Stimulated activated CD8-positive, alpha-beta memory T cell treated with anti-CD3 and anti-CD28 coated beads, Interleukin-12 subunit alpha, Interleukin-12 subunit beta, amount 100 ng/mL, for 4 hours (primary cell): ENCODE results near the gene SGTA.

Source experiments
- DNase-seq: peaks from one replicate; pipeline ENCODE4 v3.0.0-alpha.2; 2020; ENCODE audit warnings: low read depth

Gene SGTA

DNA sequence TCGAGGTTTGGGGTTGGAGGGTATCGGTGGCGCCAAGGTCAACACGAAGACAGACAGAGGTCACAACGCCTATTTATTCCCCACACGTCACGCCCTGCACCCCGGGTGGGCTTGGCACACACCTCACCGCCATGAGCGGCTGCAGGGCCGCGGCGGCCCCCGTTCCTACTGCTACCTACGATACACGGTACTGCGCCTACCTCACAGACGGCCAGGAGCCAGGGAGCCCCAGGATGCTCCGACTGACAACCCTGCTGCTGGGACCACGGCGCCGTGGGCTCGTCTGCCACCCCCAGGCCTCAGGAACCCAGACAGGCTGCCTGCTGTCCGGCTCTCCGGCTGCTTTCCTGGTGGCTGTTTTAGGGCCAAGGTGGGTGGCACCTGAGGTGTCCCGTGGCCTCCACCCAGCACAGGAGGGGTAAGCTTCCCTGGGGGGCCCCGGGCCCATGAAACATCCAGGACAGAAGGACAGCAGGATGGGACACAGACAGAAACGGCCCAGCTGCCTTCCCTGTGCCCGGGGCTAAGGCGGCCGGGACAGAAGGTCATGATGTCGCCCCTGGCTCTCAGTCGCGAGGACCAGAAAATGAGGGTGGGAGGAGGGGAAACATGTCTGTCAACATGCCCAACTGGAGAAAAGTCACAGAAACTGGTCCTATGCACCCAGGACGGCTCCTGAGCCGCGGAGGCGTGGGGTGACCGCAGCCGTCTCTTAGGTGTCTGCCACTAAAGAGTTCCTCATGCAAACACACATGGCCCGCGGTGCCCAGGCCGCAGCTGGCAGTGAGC, 28.2 kb downstream of the SGTA start:
- DNase-seq, result no peak

DNA sequence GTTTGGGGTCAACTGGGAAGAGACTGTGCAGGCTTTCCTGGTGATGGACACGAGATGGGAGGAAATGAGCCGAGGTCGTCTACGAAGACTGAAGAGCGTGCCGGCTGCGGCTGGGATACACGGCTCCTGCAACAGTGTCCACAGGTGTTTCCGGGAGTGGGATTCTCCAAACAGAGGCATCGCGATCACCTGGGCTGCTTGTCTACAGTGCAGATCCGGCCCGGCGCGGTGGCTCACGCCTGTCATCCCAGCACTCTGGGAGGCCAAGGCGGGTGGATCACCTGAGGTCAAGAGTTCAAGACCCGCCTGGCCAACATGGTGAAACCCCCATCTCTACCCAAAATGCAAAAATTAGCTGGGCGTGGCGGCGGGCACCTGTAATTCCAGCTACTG, 31.6 kb downstream of the SGTA start:
- no peak for DNase-seq

DNA sequence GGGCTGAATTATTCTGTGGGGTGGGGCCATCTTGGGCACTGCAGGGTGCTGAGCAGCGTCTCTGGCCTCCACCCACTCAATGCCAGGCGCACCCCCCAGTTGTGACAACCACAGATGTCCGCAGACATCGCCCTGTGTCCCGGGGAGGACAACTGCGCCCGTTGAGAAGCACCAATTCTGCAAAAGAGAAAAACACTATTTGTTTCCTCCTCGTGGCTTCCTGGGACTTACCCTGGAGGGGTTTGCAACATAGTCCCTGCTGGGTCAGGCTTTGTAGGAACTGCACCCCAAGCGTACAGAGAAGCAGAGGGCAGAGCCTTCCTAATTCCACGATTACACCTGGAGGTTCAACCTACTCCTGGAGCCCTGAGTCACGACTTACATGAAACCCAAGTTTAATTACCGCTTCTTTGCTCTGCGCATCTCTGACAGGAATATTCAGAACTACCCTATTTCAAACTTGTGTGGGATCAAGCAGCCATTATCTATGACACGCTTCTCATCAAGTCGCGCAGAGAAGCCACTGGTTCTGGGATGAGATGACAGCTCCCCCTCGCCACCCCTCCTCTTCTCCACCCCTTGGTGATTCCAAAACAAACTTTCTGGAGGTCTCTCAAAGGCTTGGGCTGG, 32.1 kb downstream of the SGTA start:
- no peak for DNase-seq

DNA sequence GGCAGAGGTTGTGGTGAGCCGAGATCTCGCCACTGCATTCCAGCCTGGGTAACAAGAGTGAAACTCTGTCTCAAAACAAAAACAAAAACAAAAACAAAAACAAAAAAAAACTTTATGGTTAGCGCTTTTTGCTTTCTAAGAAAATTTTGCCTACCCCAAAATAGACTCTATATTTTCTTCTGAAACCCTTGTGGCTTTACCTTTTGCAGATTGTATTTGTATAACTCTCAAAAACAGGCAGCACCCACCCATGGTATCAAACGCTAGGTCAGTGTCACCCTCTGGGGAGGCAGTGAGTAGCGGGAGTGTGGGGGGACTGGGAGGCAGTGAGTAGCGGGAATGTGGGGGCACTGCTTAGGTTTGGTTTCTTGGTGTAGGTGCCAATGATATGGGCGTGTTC, 35.7 kb downstream of the SGTA start:
- DNase-seq, result no peak

DNA sequence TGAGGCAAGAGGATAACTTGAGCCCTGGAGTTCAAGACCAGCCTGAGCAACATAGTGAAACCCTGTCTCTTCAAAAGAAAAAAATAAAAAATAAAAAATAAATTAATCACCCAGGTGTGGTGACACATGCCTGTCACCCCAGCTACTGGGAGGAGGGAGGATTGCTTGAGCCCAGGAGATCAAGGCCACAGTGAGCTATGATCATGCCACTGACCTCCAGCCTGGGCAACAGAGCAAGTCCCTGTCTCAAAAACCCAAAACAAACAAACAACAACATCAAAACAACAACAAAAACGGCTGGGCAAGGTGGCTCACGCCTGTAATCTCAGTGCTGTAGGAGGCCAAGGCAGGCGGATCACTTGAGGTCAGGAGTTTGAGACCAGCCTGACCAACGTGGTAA, 39.0 kb downstream of the SGTA start:
- DNase-seq, result no peak

DNA sequence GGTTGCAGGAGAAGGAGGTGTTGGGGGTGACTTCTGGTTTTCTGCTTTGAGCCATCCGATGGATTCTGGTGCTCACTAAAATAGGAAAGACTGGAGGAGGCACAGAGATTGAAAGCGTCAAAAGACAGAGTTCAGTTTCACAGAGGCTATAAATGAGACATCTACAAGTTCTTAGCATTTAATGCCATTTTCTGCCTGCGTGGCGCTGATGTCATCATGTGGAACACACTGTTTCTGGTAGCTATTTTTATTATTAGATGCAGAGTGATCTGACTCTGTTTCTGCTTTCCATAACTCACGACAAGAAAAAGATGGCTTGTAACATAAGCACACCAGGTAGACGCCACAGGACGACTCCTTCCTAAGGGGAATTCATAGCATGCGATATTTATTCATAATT, 40.0 kb downstream of the SGTA start:
- DNase-seq, result no peak

DNA sequence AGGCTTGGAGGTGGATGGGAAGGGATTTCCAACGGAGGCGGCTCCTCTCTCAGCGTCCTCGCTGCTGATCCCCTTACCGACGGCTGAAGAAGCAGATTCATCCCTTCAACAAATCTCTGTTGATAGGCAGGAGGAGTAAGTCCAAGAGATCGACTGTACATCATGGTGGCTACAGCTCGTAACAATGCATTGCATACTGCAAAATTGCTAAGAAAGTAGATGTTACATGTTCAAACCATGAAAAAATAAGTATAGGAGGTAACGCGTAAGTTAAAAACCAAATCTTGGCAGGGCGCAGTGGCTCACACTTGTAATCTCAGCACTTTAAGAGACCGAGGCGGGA, 42.8 kb downstream of the SGTA start:
- no peak for DNase-seq

DNA sequence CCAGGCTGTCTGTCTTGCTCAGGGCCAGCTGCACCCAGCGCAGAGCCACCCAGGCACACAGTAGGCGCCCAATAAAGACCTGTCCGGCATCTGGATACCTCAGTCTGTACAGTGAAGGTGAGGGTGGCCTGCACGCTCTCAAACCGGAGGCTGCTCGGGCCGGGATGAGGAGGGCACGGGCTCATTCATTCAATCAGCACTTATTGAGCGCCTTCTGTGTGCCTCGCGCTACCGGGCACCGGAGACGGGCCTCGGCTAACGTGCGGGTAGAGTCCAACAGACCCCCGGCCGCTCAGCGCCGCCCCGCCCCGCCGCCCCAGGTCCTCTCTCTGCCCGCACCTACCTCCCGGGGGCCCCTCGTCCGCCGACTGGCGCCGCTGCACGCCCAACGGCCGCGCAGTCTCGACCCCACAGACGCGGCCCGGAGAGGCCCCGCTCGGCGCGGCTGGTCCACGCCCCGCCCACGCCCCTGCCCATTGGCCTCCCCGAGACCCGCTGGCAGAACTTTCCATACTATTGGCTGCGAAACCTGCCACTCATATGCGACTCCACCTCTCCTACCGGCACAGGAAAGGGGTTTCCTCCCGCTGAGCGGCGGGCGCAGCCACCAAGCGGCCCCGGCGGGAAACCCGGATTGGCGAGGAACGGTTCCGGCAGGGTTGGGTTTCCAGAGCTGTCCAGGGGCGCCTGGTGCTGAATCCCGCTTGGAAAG, 43.3 kb downstream of the SGTA start, which contains the start of gene SLC39A3:
SLC39A3 (minus strand) TSS at position 416 of the 712 bp plus-strand sequence. CDS start 2,760 bp downstream, outside the sequence.
- DNase-seq, result peak; percentile 97

DNA sequence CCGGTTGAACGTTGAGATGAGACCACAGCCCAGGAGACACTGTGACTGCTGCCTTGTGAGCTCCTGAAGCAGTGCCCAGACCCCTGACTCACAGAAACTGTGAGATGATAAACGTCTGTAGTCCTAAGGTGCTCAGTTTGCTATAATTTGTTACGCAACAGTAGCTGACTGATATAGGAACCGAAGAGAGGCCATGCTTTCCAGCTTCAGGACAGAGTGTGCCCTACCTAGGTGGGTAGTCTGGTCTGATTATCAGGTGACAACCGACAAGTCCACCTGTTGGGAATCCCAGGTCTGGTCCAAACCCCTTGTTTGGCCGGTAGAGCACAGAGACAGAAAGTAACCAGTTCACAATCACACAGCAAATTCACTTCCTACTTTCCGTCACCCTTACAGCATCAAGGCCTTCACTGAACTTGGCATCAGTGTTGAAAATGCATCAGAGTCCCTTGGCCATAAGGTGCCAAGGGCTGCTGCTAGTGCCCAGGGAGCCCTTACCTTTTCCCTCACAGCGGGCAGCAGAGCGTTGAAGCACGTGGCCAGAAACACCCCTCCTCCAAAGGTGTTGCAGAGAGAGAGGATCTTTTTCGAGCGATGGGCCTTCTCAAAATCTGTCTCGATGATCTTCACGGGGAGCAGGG, 46.4 kb downstream of the SGTA start:
- no peak for DNase-seq

DNA sequence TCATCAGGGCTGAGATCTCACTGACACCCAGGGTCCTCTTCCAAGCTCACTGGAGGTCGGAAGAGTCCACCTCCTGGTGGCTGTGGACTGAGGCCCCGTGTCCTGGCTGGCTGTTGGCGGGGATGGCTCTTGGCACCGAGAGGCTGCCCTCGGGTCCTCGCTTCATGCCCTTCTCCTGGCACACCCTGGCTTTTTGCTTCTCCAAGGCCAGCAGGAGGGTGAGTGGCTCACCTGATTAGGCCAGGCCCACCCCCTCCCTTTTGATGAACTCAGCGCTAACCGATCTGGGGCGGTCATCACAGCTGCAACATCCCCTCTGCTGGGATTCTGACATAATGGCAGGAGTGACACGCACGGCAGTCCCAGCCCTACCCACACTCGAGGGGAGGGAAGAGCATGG, 47.7 kb downstream of the SGTA start:
- DNase-seq, result no peak

DNA sequence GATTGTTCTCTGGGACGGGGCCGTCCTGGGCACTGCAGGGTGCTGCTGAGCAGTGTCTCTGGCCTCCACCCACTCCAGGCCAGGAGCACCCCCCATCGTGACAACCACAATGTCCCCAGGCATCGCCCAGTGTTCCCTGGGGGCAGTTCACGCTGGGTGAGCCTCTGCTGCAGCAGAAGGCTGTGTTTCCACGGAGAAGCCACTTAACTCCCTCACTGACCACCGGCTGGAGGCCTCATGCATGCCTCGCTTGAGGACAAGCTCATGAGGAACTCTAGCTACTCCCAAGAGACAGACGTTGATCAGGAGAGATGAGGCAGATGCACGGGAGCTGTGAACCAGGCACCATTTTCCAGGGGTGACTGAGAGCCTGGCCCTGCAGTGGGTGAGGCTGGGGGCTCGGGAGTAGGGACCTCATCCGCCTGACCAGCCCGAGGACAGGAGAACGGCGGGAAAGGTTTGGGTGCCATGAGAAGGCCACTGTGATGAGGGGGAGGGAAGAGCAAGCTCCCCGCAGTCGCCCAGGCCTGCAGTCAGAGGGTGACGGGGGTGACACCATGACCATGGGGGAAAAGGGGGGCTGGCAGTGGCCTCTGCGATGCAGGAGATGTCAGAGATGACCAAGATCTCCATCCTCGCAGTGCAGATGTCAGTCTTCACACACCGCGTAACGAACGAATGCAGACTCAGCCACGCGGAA, 48.3 kb downstream of the SGTA start:
- DNase-seq, result no peak

DNA sequence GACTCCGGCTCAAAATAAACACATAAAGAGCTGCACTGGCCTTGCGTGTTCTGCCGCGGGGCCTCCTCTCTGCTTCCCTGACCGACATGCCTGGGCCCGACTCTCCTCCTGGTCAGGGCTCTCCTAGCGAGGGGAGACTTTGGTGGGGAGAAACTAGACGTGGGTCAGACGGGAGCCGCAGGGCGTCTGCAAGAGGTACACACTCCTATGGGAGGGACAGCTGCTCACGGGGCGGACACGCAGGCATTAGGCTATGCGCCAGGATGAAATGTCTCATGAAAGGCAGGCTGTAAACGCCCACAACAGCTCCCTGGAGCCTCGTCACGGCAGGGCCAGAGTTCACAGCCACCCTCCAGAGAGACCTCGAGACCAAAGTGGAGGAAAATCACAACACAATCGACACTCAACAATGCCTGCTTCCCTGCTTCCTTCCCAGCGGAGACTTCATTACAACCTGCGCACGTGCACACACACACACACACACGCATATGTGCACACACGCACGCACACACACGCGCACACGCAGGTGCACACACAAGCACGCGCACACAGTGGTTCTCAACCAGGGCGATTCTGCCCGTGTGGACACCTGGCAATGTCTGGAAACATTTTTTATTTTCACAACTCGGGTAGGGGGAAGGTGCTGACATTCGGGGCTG, 49.0 kb downstream of the SGTA start:
- no peak for DNase-seq

DNA sequence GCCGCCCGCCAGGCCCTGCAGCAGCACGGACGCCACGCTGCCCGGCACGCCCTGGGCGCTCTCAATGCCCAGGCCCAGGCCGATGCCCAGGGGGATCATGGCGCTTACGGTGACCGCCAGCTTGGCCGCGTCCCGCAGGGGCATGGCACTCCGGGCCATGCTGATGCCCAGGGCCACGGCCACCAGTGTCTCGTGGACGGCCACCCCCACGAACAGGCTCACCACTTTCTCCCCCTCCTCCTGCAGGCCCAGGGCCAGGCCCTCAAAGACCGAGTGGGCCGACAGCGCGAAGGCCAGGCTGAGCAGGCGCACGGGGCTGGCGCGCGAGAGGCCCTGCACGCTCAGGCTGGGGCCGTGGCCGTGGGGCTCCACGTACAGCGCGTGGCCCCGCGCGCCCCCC, 50.2 kb downstream of the SGTA start:
- no peak for DNase-seq

DNA sequence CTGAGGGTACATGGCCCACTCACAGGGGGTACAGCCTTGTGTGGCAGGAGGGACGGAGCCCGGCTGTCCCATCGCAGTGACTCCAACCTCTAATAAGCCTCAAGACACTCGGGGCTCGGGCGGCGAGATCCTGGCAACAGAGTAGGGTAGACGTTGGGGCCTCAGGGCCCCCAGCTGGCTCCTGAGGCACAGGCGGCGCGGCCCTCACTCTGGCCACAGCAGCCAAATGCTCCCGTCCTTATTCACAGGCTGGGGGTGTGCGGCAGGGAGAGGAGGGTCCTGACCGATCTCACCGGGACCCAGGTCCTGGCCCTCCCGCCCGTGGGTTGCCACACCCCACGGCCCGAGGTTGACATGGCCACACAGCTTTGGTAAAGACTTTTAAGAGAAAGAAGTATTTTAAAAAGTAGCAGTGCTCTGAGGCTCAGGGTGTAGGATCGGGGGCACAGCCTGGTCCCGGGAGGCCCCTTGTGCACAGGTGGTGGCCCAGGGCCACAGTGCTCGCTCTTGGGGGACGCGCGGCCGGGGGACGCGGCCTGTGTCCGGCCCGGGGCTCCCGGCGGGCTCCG, 50.8 kb downstream of the SGTA start:
- DNase-seq, result no peak

DNA sequence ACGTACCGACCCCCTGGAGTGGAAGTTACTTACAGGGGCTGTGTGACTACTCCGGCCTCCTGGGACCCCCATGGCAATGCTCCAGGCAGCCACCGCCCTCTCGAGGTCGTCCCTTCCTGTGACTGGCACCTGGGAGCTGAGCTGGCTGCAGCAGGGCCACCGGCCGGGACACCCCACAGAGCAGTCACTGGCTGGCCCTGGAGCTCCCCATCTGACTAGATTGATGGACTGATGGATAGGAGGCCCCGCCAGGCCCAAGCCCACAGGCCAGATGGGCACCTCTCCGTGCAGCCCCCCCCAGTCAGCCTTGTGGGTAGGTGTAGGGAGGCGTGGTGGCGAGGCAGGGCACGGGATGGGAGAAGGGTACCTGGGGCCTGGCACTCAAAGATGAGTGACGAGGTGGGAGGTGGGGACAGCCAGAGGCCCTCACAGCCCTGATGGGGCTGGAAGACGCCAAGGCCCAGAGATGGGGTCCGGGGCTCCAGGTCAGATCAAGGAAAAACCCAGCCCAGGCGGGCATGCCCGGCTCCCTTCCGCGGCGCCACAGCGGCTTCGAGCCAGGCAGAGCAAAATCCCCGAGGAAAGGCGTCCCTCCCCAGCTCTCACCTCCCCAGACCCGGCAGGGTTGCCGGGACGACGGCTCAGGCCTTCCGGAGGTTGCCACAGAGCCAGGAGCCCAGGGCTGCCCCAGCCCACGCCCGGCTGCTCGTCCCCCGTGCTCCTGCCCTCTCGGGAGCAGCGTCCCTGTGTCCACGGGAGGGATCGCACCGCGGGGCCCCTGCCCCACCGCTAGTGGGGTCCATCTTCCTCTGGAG, 51.7 kb downstream of the SGTA start:
- DNase-seq, result no peak

DNA sequence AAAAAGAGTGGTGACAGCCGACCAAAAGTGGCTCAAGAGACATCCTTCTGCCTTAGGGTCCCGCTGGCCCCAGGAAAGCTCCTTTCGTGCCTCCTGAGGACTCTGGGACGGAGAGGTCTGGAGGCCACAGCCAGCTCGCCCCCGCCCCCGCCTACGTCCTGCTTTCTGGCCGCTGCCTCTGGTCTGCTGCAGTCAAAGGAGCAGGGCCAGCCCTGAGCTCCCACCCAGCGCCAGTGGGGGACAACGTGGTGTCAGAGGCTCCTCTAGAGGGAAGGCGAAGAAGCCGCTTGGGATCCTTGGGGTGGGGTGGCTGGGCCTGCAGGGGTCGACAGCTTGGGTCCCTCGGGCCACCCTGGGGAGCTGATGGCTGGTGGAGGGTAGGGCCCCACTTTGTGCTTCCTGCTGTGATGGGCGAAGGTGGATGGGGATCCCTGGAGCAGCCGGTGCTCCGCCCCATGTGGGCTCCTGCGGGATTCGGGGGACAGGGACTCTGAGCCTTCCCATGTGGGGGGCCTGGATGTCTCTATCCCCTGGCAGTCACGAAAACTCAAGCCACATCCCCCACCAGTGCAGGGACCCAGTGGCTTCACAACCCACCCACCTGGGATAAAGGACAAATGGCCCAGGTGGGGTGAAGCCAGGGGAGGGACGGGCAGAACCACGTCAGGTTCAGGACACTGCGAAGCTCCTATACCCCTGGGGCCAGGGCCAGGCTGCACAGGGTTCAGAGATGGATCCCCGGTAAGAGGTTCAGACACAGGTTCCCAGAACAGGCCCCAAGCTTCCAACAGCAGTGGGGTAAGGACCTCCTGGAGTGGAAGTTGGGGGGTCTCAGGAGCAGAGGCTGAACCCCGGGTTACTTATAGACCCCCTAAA, 52.9 kb downstream of the SGTA start:
- no peak for DNase-seq

DNA sequence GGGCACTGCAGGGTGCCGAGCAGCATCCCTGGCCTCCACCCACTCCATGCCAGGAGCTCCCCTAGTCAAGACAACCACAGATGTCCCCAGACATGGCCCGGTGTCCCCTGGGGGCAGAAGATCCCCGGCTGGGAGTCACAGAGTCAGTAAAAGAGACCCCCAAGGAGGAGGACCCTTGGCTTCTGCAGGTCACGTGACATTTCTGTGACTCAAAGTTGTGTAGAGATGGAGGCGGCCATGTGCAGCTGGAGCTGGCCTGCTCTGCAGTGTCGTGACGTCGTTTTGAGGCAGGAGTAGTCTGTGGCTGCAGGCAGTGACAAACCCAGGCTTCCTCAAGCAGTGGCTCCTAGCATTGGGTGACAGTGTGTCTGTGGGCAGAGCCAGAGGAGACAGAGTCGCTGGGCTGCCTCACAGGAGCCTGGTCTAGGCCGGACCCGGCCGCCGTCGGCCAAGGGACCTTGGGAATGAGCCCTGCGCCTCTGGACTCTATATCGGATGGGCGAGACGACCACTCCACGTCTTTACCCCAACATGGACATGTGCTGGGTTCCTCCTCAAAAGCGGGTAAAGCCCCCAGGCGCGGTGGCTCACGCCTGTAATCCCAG, 54.2 kb downstream of the SGTA start:
- no peak for DNase-seq

DNA sequence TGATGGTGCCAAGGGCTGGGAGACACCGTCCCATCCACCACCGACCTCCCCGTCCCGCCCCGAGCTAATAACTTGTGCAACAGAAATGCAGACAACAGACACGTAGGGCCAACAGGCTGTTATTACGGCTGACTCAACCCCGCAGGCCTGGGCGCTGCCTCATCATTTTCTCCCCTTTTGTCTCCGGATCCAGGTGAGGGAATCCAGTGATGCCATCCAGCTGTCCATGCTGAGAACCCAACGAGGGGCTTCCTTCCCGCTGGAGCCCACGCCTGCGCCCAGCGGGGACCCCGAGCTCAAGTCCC, 55.5 kb downstream of the SGTA start:
- no peak for DNase-seq
